Measurements from ENCODE around the gene DBF4B. TPM values are rescaled to one million over a fixed set of nuclear protein-coding genes. Genes with fewer than 3 reads are reported as not detected.
"Not testable (repeated sequence)": the region's sequence is repeated elsewhere in the genome, so short reads cannot be mapped to it uniquely, and the experiment has no call there.

DBF4B gene
- total RNA-seq, 1 donor from 2014 or later, result 16.4 TPM

DNA sequence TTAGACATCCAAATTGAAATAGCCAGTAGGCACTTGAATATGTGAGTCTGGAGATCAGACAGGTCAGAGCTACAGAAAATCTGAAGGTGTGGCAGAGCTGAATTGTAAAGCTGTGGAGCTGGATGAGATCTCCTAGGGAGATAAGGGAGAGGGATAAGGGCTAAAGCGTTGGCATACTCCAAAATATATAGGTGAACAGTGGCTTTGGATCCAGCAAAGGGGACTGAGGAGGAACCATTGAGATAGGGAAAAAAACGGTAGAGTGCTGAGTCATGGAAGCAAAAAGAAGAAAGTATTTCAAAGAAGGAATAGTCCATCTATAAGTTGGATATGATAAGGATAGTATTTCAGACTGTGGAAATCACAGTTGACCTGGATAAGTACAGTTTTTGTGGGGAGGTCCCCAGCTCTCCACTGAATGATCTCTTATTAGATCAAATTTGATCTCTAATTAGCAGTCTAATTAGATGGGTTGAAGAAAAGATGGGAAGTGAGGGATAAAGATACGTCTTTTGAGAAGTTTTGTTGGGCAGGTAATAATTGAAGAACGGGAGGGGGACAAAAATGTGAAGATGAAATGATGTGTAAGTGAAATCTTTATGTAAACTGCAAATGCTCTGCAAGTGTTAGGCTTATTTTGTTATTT lies 587 bp upstream of the DBF4B start:
- no peak for DNase-seq (ENCODE audit: low spot score)
- no peaks in the 10 kb centered on the region for H3K36me3 Mint-ChIP-seq (ENCODE audit: low read depth, unreplicated experiment)
- peaks cover 2% of the 10 kb centered on the region for H3K4me1 Mint-ChIP-seq (ENCODE audit: unreplicated experiment)
- H3K27ac Mint-ChIP-seq (ENCODE audit: unreplicated experiment), result no peak overlapping the region
- H3K27me3 Mint-ChIP-seq (ENCODE audit: unreplicated experiment), result no peaks in the 10 kb centered on the region
- no peak overlapping the region for H3K4me3 Mint-ChIP-seq (ENCODE audit: unreplicated experiment)
- H3K9me3 Mint-ChIP-seq (ENCODE audit: unreplicated experiment), result no peaks in the 10 kb centered on the region
- TF ChIP-seq, protein P1, sequence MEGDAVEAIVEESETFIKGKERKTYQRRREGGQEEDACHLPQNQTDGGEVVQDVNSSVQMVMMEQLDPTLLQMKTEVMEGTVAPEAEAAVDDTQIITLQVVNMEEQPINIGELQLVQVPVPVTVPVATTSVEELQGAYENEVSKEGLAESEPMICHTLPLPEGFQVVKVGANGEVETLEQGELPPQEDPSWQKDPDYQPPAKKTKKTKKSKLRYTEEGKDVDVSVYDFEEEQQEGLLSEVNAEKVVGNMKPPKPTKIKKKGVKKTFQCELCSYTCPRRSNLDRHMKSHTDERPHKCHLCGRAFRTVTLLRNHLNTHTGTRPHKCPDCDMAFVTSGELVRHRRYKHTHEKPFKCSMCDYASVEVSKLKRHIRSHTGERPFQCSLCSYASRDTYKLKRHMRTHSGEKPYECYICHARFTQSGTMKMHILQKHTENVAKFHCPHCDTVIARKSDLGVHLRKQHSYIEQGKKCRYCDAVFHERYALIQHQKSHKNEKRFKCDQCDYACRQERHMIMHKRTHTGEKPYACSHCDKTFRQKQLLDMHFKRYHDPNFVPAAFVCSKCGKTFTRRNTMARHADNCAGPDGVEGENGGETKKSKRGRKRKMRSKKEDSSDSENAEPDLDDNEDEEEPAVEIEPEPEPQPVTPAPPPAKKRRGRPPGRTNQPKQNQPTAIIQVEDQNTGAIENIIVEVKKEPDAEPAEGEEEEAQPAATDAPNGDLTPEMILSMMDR (IDR thresholded peaks at IDR 0.05; ENCODE audit: unreplicated experiment), result no peak

DNA sequence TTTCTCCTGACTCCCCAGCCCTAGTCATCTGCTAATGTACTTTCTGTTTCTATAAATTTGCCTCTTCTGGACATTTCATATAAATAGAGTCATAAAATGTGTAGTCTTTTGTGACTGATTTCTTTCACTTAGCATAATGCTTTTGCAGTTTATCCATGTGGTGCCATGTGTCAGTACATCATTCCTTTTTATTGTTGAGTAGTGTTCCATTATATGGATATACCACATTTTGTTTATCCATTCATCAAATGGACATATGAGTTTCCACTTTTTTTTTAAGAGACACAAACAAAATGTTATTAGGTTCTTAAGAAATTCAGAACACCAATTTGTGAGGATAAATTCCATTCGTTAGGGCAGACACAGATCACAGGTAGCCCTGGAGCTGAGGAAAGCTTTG lies 11.0 kb downstream of the DBF4B start:
- peaks cover 5% of the 10 kb centered on the region for H3K36me3 Mint-ChIP-seq (ENCODE audit: low read depth, unreplicated experiment)
- TF ChIP-seq, protein P1 (IDR thresholded peaks at IDR 0.05; ENCODE audit: unreplicated experiment), result no peak
- H3K27me3 Mint-ChIP-seq (ENCODE audit: unreplicated experiment), result peaks cover 3% of the 10 kb centered on the region
- no peak overlapping the region for H3K27ac Mint-ChIP-seq (ENCODE audit: unreplicated experiment)
- H3K9me3 Mint-ChIP-seq (ENCODE audit: unreplicated experiment), result no peaks in the 10 kb centered on the region
- H3K4me1 Mint-ChIP-seq (ENCODE audit: unreplicated experiment), result no peaks in the 10 kb centered on the region
- no peak overlapping the region for H3K4me3 Mint-ChIP-seq (ENCODE audit: unreplicated experiment)
- DNase-seq (ENCODE audit: low spot score), result no peak

DNA sequence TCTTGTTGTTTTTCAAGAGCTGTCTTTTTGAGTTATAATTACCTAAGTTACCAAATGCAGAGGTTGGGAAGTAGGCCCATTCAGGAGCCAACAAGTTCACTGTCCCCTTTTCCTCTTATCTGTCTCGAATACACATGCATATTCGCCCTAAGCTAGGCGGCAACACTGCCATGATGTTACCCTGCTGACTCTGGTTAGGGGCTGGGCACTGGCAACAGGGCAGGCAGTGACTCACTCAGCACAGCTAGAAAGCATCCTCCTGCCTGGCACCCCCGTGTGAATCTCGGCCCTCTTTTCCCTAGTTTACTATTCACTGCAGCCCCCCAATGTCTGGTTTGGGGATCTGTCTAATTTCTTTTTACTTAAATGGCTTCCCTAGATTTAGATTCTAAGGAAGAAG lies 13.8 kb downstream of the DBF4B start:
- no peak overlapping the region for H3K27ac Mint-ChIP-seq (ENCODE audit: unreplicated experiment)
- TF ChIP-seq, protein P1 (IDR thresholded peaks at IDR 0.05; ENCODE audit: unreplicated experiment), result no peak
- no peak overlapping the region for H3K4me3 Mint-ChIP-seq (ENCODE audit: unreplicated experiment)
- no peak for DNase-seq (ENCODE audit: low spot score)
- H3K4me1 Mint-ChIP-seq (ENCODE audit: unreplicated experiment), result no peaks in the 10 kb centered on the region
- H3K36me3 Mint-ChIP-seq (ENCODE audit: low read depth, unreplicated experiment), result peaks cover 5% of the 10 kb centered on the region
- H3K9me3 Mint-ChIP-seq (ENCODE audit: unreplicated experiment), result no peaks in the 10 kb centered on the region
- peaks cover 3% of the 10 kb centered on the region for H3K27me3 Mint-ChIP-seq (ENCODE audit: unreplicated experiment)

DNA sequence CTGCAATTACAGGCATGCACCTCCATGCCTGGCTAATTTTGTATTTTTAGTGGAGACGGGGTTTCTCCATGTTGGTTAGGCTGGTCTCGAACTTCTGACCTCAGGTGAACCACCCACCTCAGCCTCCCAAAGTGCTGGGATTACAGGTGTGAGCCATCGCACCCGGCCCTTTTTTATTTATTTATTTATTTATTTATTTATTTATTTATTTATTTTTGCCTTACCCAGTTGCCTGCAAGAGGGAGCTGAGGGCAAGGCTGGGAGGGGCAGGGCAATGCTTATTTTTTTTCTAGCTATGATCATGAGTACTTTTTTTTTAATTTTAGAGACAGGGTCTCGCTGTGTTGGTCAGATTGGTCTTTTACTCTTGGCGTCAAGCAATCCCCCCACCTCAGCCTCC lies 17.7 kb downstream of the DBF4B start:
- not testable (repeated sequence) for H3K4me1 Mint-ChIP-seq (ENCODE audit: unreplicated experiment); DNase-seq (ENCODE audit: low spot score)
- peaks cover 13% of the 10 kb centered on the region for H3K36me3 Mint-ChIP-seq (ENCODE audit: low read depth, unreplicated experiment)

DNA sequence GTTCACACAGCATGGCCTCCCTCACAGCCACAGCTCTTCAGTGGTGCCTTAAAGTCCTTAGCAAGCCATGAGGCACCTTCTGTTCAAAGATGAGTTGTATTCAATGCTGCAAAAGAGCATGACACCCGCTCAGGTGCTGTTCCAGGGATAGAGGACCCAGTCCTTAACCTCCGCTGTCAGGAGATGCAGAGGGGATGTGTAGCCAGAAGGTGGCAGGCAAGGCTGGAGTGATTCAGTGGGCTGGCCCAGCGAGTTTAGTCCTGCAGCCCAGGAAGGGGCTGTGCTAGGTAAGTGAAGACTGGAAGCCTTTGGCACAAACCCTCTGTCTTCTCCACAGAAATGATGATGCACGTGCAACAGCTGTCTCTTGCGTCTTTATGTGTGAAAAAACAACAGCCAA lies 25.3 kb downstream of the DBF4B start:
- Mint-ChIP-seq H3K4me1 (ENCODE audit: unreplicated experiment) (no peaks in the 10 kb centered on the region), H3K9me3 (ENCODE audit: unreplicated experiment) (no peaks in the 10 kb centered on the region), H3K36me3 (ENCODE audit: low read depth, unreplicated experiment) (peaks cover 18% of the 10 kb centered on the region), H3K4me3 (ENCODE audit: unreplicated experiment) (peak overlapping the region; percentile 31), H3K27me3 (ENCODE audit: unreplicated experiment) (peaks cover 3% of the 10 kb centered on the region), H3K27ac (ENCODE audit: unreplicated experiment) (no peak overlapping the region)
- peak; percentile 47 for DNase-seq (ENCODE audit: low spot score)
- TF ChIP-seq, protein P1 (IDR thresholded peaks at IDR 0.05; ENCODE audit: unreplicated experiment), result no peak

More for the DNA sequence above, 17.7 kb downstream of the DBF4B start:
- H3K9me3 Mint-ChIP-seq (ENCODE audit: unreplicated experiment); H3K27ac Mint-ChIP-seq (ENCODE audit: unreplicated experiment); H3K4me3 Mint-ChIP-seq (ENCODE audit: unreplicated experiment); H3K27me3 Mint-ChIP-seq (ENCODE audit: unreplicated experiment): not testable (repeated sequence)

All from endothelial cell (in vitro differentiated cells).